Neural progenitor cell (in vitro differentiated cells): Measurements from ENCODE around the gene SHFL. TPM values are rescaled to one million over a fixed set of nuclear protein-coding genes. Genes with fewer than 3 reads are reported as not detected.
A peak's percentile ranks its signal among the peaks of the same experiment; 100 is the strongest.

Experiments used
- DNase-seq: peaks from one replicate; pipeline ENCODE4 v3.0.0-alpha.2; 2016; ENCODE audit warnings: low spot score
- H2AFZ ChIP-seq: fragments of 200-600 bp; sonication (generic); replicated peaks from 2 replicates; pipeline ENCODE4 v1.6.1; 2016; ENCODE audit warnings: antibody characterized with exemption
- H3F3A ChIP-seq: fragments of 200-600 bp; sonication (generic); 2 replicates; pipeline ENCODE4 v1.6.1; 2016; ENCODE audit warnings: antibody characterized with exemption, low read depth
- H3K27ac ChIP-seq: fragments of 200-600 bp; sonication (generic); 2 replicates; pipeline ENCODE4 v1.5.1; 2016; ENCODE audit warnings: mild to moderate bottlenecking
- H3K27me3 ChIP-seq: fragments of 200-600 bp; sonication (generic); 2 replicates; pipeline ENCODE4 v1.6.1; 2016; ENCODE audit warnings: mild to moderate bottlenecking, moderate library complexity
- H3K36me3 ChIP-seq: fragments of 200-600 bp; sonication (generic); 2 replicates; pipeline ENCODE4 v1.5.1; 2016
- H3K4me1 ChIP-seq: fragments of 200-600 bp; sonication (generic); 2 replicates; pipeline ENCODE4 v1.6.1; 2016; ENCODE audit warnings: mixed run types
- H3K4me2 ChIP-seq: fragments of 200-600 bp; sonication (generic); 2 replicates; pipeline ENCODE4 v1.6.1; 2016
- H3K4me3 ChIP-seq: fragments of 200-600 bp; sonication (generic); 2 replicates; pipeline ENCODE4 v1.5.1; 2016
- H3K79me2 ChIP-seq: fragments of 200-600 bp; sonication (generic); 2 replicates; pipeline ENCODE4 v1.6.1; 2016; ENCODE audit warnings: low read depth
- H3K9ac ChIP-seq: fragments of 200-600 bp; sonication (generic); 2 replicates; pipeline ENCODE4 v1.6.1; 2016
- H3K9me3 ChIP-seq: fragments of 200-600 bp; sonication (generic); 2 replicates; pipeline ENCODE4 v1.5.1; 2016; ENCODE audit warnings: low read depth
- H4K20me1 ChIP-seq: fragments of 200-600 bp; sonication (generic); 2 replicates; pipeline ENCODE4 v1.6.1; 2016; ENCODE audit warnings: low read depth
- H3K27ac Mint-ChIP-seq: 3 replicates; pipeline ENCODE4 v1.8.0; 2021; ENCODE audit warnings: mixed read lengths
- H3K27me3 Mint-ChIP-seq: 2 replicates; pipeline ENCODE4 v1.8.0; 2022; ENCODE audit warnings: low read depth, mild to moderate bottlenecking, inconsistent platforms, moderate library complexity, mixed read lengths; ENCODE audit not compliant: insufficient read depth
- H3K36me3 Mint-ChIP-seq: 3 replicates; pipeline ENCODE4 v1.8.0; 2021; ENCODE audit warnings: mixed read lengths
- H3K4me1 Mint-ChIP-seq: 3 replicates; pipeline ENCODE4 v1.8.0; 2021; ENCODE audit warnings: mixed read lengths
- H3K4me3 Mint-ChIP-seq: 3 replicates; pipeline ENCODE4 v1.8.0; 2021; ENCODE audit warnings: mild to moderate bottlenecking, moderate library complexity, mixed read lengths
- H3K9me3 Mint-ChIP-seq: 3 replicates; pipeline ENCODE4 v1.8.0; 2020; ENCODE audit warnings: mixed read lengths
- CTCF ChIP-seq: fragments of 200-600 bp; sonication (generic); IDR thresholded peaks from 2 replicates; pipeline ENCODE4 v1.5.1; 2017; ENCODE audit warnings: antibody characterized with exemption, mild to moderate bottlenecking
- EZH2 ChIP-seq: fragments of 200-600 bp; sonication (generic); IDR thresholded peaks from 2 replicates; pipeline ENCODE4 v1.6.1; 2017; ENCODE audit warnings: antibody characterized with exemption, mild to moderate bottlenecking, moderate library complexity
- EZH2phosphoT487 ChIP-seq: fragments of 200-600 bp; sonication (generic); IDR thresholded peaks from 2 replicates; pipeline ENCODE4 v1.6.1; 2017; ENCODE audit warnings: antibody characterized with exemption
- total RNA-seq: library from RNA; depleted of rRNA; stranded (reverse); fragments of >200 nt; gene quantifications from 2 replicates; pipeline ENCODE4 v1.2.3, GENCODE V29; 2015; ENCODE audit warnings: low replicate concordance

SHFL gene
- total RNA-seq, 1 donor from 2014 or later: 0.15 TPM

- H2AFZ ChIP-seq: no peak overlapping the region
- H3K27me3 ChIP-seq: no peaks in the 10 kb centered on the region
- no peaks in the 10 kb centered on the region for H3K36me3 ChIP-seq
- H3K27ac ChIP-seq: no peak overlapping the region
- H4K20me1 ChIP-seq: peaks cover 25% of the 10 kb centered on the region
- TF ChIP-seq CTCF (no peak), EZH2 (no peak), EZH2phosphoT487 (no peak)
- H3K79me2 ChIP-seq: peaks cover 18% of the 10 kb centered on the region
- Mint-ChIP-seq H3K27ac (no peak overlapping the region), H3K36me3 (peaks cover 3% of the 10 kb centered on the region), H3K4me1 (peaks cover 7% of the 10 kb centered on the region), H3K4me3 (no peak overlapping the region), H3K9me3 (no peaks in the 10 kb centered on the region), H3K27me3 (peaks cover 8% of the 10 kb centered on the region)
- no peak overlapping the region for H3K4me3 ChIP-seq
- no peak for DNase-seq
- no peaks in the 10 kb centered on the region for H3K4me1 ChIP-seq
- H3F3A ChIP-seq: peaks cover 35% of the 10 kb centered on the region
- H3K9ac ChIP-seq: no peak overlapping the region
- no peaks in the 10 kb centered on the region for H3K9me3 ChIP-seq
- H3K4me2 ChIP-seq: no peak overlapping the region
These were observed 29.4 kb downstream of the SHFL start for GRCh38 chr19:10115392-10116084.

GRCh38 chr19:10116085-10116865, 30.2 kb downstream of the SHFL start:
- H3K4me3 Mint-ChIP-seq: no peak overlapping the region
- no peaks in the 10 kb centered on the region for H3K9me3 Mint-ChIP-seq

GRCh38 chr19:10116866-10117616, 30.9 kb downstream of the SHFL start:
- Histone ChIP-seq H3K4me3 (no peak overlapping the region), H3F3A (peaks cover 38% of the 10 kb centered on the region), H3K27me3 (no peaks in the 10 kb centered on the region), H3K79me2 (peaks cover 18% of the 10 kb centered on the region), H3K9ac (no peak overlapping the region), H3K9me3 (no peaks in the 10 kb centered on the region), H4K20me1 (peaks cover 25% of the 10 kb centered on the region), H3K4me1 (no peaks in the 10 kb centered on the region), H3K4me2 (no peak overlapping the region), H2AFZ (no peak overlapping the region), H3K27ac (no peak overlapping the region), H3K36me3 (no peaks in the 10 kb centered on the region)
- peaks cover 7% of the 10 kb centered on the region for H3K4me1 Mint-ChIP-seq
- no peak overlapping the region for H3K27ac Mint-ChIP-seq
- DNase-seq: no peak
- peaks cover 8% of the 10 kb centered on the region for H3K27me3 Mint-ChIP-seq
- H3K9me3 Mint-ChIP-seq: no peaks in the 10 kb centered on the region
- peak overlapping the region; percentile 55 for H3K4me3 Mint-ChIP-seq
- no peaks in the 10 kb centered on the region for H3K36me3 Mint-ChIP-seq
- TF ChIP-seq CTCF: no peak
- TF ChIP-seq EZH2: no peak
- no peak for TF ChIP-seq EZH2phosphoT487

More at GRCh38 chr19:10116085-10116865, 30.2 kb downstream of the SHFL start:
- Histone ChIP-seq H3F3A (peaks cover 42% of the 10 kb centered on the region), H3K79me2 (peaks cover 18% of the 10 kb centered on the region), H2AFZ (no peak overlapping the region), H3K4me1 (no peaks in the 10 kb centered on the region), H3K27ac (no peak overlapping the region), H3K27me3 (no peaks in the 10 kb centered on the region), H4K20me1 (peaks cover 25% of the 10 kb centered on the region), H3K9ac (no peak overlapping the region), H3K36me3 (no peaks in the 10 kb centered on the region), H3K9me3 (no peaks in the 10 kb centered on the region), H3K4me3 (no peak overlapping the region), H3K4me2 (no peak overlapping the region)
- no peaks in the 10 kb centered on the region for H3K36me3 Mint-ChIP-seq
- DNase-seq: no peak
- H3K27ac Mint-ChIP-seq: no peak overlapping the region
- H3K4me1 Mint-ChIP-seq: peaks cover 7% of the 10 kb centered on the region
- no peak for TF ChIP-seq CTCF
- peaks cover 8% of the 10 kb centered on the region for H3K27me3 Mint-ChIP-seq
